Activated T-cell treated with anti-CD3 and anti-CD28 coated beads, Interleukin-2, amount 50 U/mL, for 48 hours (primary cell): ENCODE data around the gene FLT4.

ENCODE experiments used
- DNase-seq, 2 experiments: peaks; one replicate each; pipeline ENCODE4 v3.0.0-alpha.2; 2020

FLT4 gene

GRCh38 chr5:180603076-180603594 is 46.3 kb downstream of the FLT4 start:
- DNase-seq = no peak

- no peak for DNase-seq
Observed at GRCh38 chr5:180602481-180603075, 46.8 kb downstream of the FLT4 start.

GRCh38 chr5:180601591-180602480 is 47.6 kb downstream of the FLT4 start:
- no peak for DNase-seq

GRCh38 chr5:180600554-180601041 is 48.8 kb downstream of the FLT4 start:
- DNase-seq = no peak

- peak in 1 of 2 experiments; percentile 1 for DNase-seq
Observed at GRCh38 chr5:180599981-180600553, 49.3 kb downstream of the FLT4 start.

GRCh38 chr5:180599590-180599914 is 49.8 kb downstream of the FLT4 start:
- peak in 1 of 2 experiments; percentile 4 for DNase-seq

- DNase-seq = peak; percentile 4 to 5
Observed at GRCh38 chr5:180598797-180599589, 50.4 kb downstream of the FLT4 start.

GRCh38 chr5:180598316-180598701 is 51.1 kb downstream of the FLT4 start:
- DNase-seq = peak; percentile 10

GRCh38 chr5:180596668-180597231 is 52.6 kb downstream of the FLT4 start:
- DNase-seq = peak in 1 of 2 experiments; percentile 12

GRCh38 chr5:180596115-180596667 is 53.2 kb downstream of the FLT4 start:
- no peak for DNase-seq

GRCh38 chr5:180595381-180596114 is 53.9 kb downstream of the FLT4 start:
- DNase-seq = no peak

GRCh38 chr5:180595046-180595379 is 54.4 kb downstream of the FLT4 start:
- no peak for DNase-seq

- no peak for DNase-seq
Observed at GRCh38 chr5:180594311-180595045, 54.9 kb downstream of the FLT4 start.

GRCh38 chr5:180593446-180594206 is 55.8 kb downstream of the FLT4 start:
- no peak for DNase-seq

- DNase-seq = no peak
Observed at GRCh38 chr5:180592176-180592575, 57.2 kb downstream of the FLT4 start.

GRCh38 chr5:180591311-180591887 is 58.0 kb downstream of the FLT4 start, which contains the start of gene SCGB3A1:
SCGB3A1 (minus strand) TSS chr5:180591499; CDS start chr5:180591462, 37 bp downstream.
- no peak for DNase-seq

GRCh38 chr5:180590543-180591310 is 58.7 kb downstream of the FLT4 start:
- no peak for DNase-seq

- DNase-seq = no peak
Observed at GRCh38 chr5:180589771-180590542, 59.4 kb downstream of the FLT4 start.
